HepG2 (cell line): ENCODE data around the gene CKS1B. TPM values are rescaled to one million over a fixed set of nuclear protein-coding genes. Genes with fewer than 3 reads are reported as not detected.

ENCODE experiments used
- AGO2 ChIP-seq: fragments of 200-400 bp; formaldehyde crosslinking; optimal IDR thresholded peaks from 2 replicates; pipeline ENCODE3; 2017; ENCODE audit warnings: mild to moderate bottlenecking, low read depth, low read length, moderate library complexity
- ARNT2 ChIP-seq: sonication (generic); formaldehyde crosslinking; IDR thresholded peaks from 2 replicates; pipeline ENCODE4 v1.8.0; 2022; ENCODE audit warnings: mild to moderate bottlenecking, low read depth, missing genetic modification reagents, moderate library complexity
- GZF1 ChIP-seq: sonication (generic); formaldehyde crosslinking; IDR thresholded peaks from 2 replicates; pipeline ENCODE4 v1.5.1; 2020; ENCODE audit warnings: mild to moderate bottlenecking, missing genetic modification reagents
- PREB ChIP-seq: sonication (generic); formaldehyde crosslinking; IDR thresholded peaks from 2 replicates; pipeline ENCODE4 v1.4.0; 2020; ENCODE audit warnings: missing genetic modification reagents
- ZBTB2 ChIP-seq: sonication (generic); formaldehyde crosslinking; IDR thresholded peaks from 2 replicates; pipeline ENCODE4 v1.8.0; 2022; ENCODE audit warnings: low read depth, missing genetic modification reagents
- ZNF230 ChIP-seq: sonication (generic); formaldehyde crosslinking; IDR thresholded peaks from 2 replicates; pipeline ENCODE4 v1.4.0; 2020; ENCODE audit warnings: mild to moderate bottlenecking, missing genetic modification reagents
- ZNF329 ChIP-seq: sonication (generic); formaldehyde crosslinking; IDR thresholded peaks from 2 replicates; pipeline ENCODE4 v1.9.0; 2021; ENCODE audit warnings: low read depth, mild to moderate bottlenecking, missing genetic modification reagents
- ZNF512 ChIP-seq: sonication (generic); formaldehyde crosslinking; IDR thresholded peaks from 2 replicates; pipeline ENCODE4 v1.4.0; 2020; ENCODE audit warnings: mild to moderate bottlenecking, missing genetic modification reagents
- ZSCAN12 ChIP-seq: sonication (generic); formaldehyde crosslinking; IDR thresholded peaks from 2 replicates; pipeline ENCODE4 v1.9.0; 2021; ENCODE audit warnings: mild to moderate bottlenecking, missing genetic modification reagents
- polyA plus RNA-seq, 8 experiments: library from polyadenylated mRNA; depleted of rRNA in 3 of 8; stranded (reverse) in 7 of 8; unstranded in 1 of 8; fragments of >200 nt; fragmentation: Illumina TruSeq in 4 of 8; extraction: Trizol in 4 of 8; gene quantifications; 2 replicates each; pipeline versions ENCODE4 v1.2.1 to v1.2.3, GENCODE V29; 2011 to 2016; ENCODE audit warnings: low read depth in 4 of 8, missing spikeins in 1 of 8, mixed read lengths in 1 of 8; ENCODE audit not compliant: insufficient read depth in 1 of 8
- total RNA-seq, 5 experiments: library from RNA; depleted of rRNA; stranded (reverse); fragments of >200 nt; fragmentation: Illumina TruSeq; extraction: Trizol; gene quantifications; 2 replicates each; pipeline ENCODE4 v1.2.3, GENCODE V29; 2016; ENCODE audit warnings: low read depth in 1 of 5
- TF ChIP-seq, protein P1 (sequence below): sonication (generic); formaldehyde crosslinking; IDR thresholded peaks from 2 replicates; pipeline ENCODE4 v1.8.0; 2022; ENCODE audit warnings: mild to moderate bottlenecking, missing genetic modification reagents; ENCODE audit not compliant: insufficient replicate concordance
- TF ChIP-seq, protein P2 (sequence below): sonication (generic); formaldehyde crosslinking; IDR thresholded peaks from 2 replicates; pipeline ENCODE4 v1.4.0; 2020; ENCODE audit warnings: mild to moderate bottlenecking, missing genetic modification reagents
- TF ChIP-seq, protein P3 (sequence below): sonication (generic); formaldehyde crosslinking; IDR thresholded peaks from 2 replicates; pipeline ENCODE4 v1.5.0; 2020; ENCODE audit warnings: mild to moderate bottlenecking, missing genetic modification reagents, borderline replicate concordance

The CKS1B gene
- total and polyA plus RNA-seq, 2 of the 13 experiments (the other 11 are each of a cell fraction or from before 2014, with no cell fraction given): 217 to 222 TPM

DNA sequence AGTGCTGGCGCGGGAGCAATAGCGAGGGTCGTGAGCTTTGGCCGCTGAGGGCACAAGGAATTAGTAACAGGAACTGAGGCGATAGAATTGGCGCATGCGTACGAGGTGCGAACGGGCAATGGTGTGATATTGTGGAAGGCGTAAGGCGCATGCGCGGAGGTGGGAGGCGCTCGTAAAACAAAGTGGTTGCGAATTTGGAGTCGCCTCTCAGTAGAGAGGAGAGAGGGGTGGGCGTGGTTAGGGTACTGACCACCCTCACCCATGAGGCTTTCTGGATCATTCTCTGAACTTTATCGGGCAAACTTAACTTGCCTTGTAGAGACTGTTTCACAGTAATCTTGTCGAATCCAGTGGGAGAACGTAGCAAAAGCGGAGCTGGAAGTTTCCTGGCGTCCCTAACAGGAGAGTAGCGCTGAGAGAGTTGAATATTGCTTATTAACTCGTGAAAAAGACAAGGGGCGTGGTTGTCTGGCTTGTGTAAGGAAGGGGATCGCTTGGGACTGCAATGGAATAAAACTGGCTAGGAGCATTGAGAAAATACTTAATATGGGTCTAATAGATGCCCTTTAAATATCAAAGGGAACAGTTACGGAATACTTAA, 427 bp downstream of the CKS1B start (continued):
- TF ChIP-seq, protein P1, sequence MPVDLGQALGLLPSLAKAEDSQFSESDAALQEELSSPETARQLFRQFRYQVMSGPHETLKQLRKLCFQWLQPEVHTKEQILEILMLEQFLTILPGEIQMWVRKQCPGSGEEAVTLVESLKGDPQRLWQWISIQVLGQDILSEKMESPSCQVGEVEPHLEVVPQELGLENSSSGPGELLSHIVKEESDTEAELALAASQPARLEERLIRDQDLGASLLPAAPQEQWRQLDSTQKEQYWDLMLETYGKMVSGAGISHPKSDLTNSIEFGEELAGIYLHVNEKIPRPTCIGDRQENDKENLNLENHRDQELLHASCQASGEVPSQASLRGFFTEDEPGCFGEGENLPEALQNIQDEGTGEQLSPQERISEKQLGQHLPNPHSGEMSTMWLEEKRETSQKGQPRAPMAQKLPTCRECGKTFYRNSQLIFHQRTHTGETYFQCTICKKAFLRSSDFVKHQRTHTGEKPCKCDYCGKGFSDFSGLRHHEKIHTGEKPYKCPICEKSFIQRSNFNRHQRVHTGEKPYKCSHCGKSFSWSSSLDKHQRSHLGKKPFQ (CRISPR knock-in tag): no peak
- TF ChIP-seq, protein P2, sequence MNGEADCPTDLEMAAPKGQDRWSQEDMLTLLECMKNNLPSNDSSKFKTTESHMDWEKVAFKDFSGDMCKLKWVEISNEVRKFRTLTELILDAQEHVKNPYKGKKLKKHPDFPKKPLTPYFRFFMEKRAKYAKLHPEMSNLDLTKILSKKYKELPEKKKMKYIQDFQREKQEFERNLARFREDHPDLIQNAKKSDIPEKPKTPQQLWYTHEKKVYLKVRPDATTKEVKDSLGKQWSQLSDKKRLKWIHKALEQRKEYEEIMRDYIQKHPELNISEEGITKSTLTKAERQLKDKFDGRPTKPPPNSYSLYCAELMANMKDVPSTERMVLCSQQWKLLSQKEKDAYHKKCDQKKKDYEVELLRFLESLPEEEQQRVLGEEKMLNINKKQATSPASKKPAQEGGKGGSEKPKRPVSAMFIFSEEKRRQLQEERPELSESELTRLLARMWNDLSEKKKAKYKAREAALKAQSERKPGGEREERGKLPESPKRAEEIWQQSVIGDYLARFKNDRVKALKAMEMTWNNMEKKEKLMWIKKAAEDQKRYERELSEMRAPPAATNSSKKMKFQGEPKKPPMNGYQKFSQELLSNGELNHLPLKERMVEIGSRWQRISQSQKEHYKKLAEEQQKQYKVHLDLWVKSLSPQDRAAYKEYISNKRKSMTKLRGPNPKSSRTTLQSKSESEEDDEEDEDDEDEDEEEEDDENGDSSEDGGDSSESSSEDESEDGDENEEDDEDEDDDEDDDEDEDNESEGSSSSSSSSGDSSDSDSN: no peak
- TF ChIP-seq ZBTB2 (CRISPR knock-in tag) (no peak), ZSCAN12 (CRISPR knock-in tag) (peak; percentile 71; the same call in 1 of the 2 replicates), ZNF230 (CRISPR knock-in tag) (no peak), ZNF329 (CRISPR knock-in tag) (no peak), AGO2 (peak; percentile 19), PREB (CRISPR knock-in tag) (no peak), ZNF512 (no peak), ARNT2 (CRISPR knock-in tag) (peak; percentile 8), GZF1 (CRISPR knock-in tag) (0 out of 2 replicates have a peak, but pooled peaks have one; percentile 50)
- TF ChIP-seq, protein P3, sequence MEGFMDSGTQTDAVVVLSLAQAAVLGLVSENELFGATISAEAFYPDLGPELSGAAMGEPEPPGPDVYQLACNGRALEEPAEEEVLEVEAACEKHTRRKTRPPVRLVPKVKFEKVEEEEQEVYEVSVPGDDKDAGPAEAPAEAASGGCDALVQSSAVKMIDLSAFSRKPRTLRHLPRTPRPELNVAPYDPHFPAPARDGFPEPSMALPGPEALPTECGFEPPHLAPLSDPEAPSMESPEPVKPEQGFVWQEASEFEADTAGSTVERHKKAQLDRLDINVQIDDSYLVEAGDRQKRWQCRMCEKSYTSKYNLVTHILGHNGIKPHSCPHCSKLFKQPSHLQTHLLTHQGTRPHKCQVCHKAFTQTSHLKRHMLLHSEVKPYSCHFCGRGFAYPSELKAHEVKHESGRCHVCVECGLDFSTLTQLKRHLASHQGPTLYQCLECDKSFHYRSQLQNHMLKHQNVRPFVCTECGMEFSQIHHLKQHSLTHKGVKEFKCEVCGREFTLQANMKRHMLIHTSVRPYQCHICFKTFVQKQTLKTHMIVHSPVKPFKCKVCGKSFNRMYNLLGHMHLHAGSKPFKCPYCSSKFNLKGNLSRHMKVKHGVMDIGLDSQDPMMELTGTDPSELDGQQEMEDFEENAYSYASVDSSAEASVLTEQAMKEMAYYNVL (CRISPR knock-in tag): 0 out of 2 replicates have a peak, but pooled peaks have one; percentile 63
